Gastroesophageal sphincter (tissue), 4 donors: Measurements from ENCODE around the gene UCK1. TPM values are rescaled to one million over a fixed set of nuclear protein-coding genes. Genes with fewer than 3 reads are reported as not detected.

Source experiments
- ATAC-seq: fragments of 150-250 bp; one replicate; pipeline ENCODE4 v1.9.1; 2016; ENCODE audit warnings: mild to moderate bottlenecking, moderate library complexity
- H3K27ac ChIP-seq, 4 donors: fragments of 200-600 bp; sonication (generic) in 3 of 4; 1 replicate in 3 of 4; 2 replicates in 1 of 4; pipeline ENCODE4 v1.5.1; 2016 to 2019
- H3K27me3 ChIP-seq: fragments of 200-600 bp; sonication (generic); one replicate; pipeline ENCODE4 v1.5.1; 2019
- H3K36me3 ChIP-seq, 2 donors: fragments of 200-600 bp; sonication (generic); one replicate each; pipeline ENCODE4 v1.5.1; 2019; ENCODE audit warnings: control low read depth in 1 of 2
- H3K4me1 ChIP-seq, 3 donors: fragments of 200-600 bp; sonication (generic); 1 replicate in 2 of 3; 2 replicates in 1 of 3; pipeline ENCODE4 v1.5.1; 2016 to 2019; ENCODE audit warnings: control low read depth in 2 of 3
- H3K4me3 ChIP-seq, 2 donors: fragments of 200-600 bp; sonication (generic); one replicate each; pipeline ENCODE4 v1.5.1; 2019; ENCODE audit warnings: mild to moderate bottlenecking in 1 of 2, moderate library complexity in 1 of 2
- H3K9me3 ChIP-seq, 3 donors: fragments of 200-600 bp; sonication (generic); one replicate each; pipeline ENCODE4 v1.5.1; 2017 to 2019; ENCODE audit warnings: control low read depth in 2 of 3
- EP300 ChIP-seq: sonication (generic); formaldehyde crosslinking; IDR thresholded peaks from one replicate; pipeline ENCODE4 v1.6.1; 2017; ENCODE audit warnings: antibody characterized with exemption, mild to moderate bottlenecking
- POLR2A ChIP-seq, 2 donors: fragments of 450-650 bp; IDR thresholded peaks; one replicate each; pipeline ENCODE4 v1.6.1; 2017; ENCODE audit warnings: antibody characterized with exemption in 2 of 2, mild to moderate bottlenecking in 2 of 2, moderate library complexity in 1 of 2
- POLR2AphosphoS5 ChIP-seq: sonication (generic); formaldehyde crosslinking; IDR thresholded peaks from one replicate; pipeline ENCODE4 v1.6.1; 2017; ENCODE audit warnings: antibody characterized with exemption
- WGBS, 2 donors: methylation state at CpG; one replicate each; pipeline ENCODE4 v1.1.5; 2018; ENCODE audit warnings: low coverage in 1 of 2; 5-methylcytosine and 5-hydroxymethylcytosine counted together
- total RNA-seq, 4 donors: library from RNA; depleted of rRNA; stranded (reverse); fragments of >200 nt; gene quantifications; one replicate each; pipeline ENCODE4 v1.1.0, GENCODE V29; 2016
- TF ChIP-seq, protein P1 (sequence below), 4 experiments: fragments of 200-600 bp in 2 of 4; fragments of 450-650 bp in 2 of 4; sonication (generic) in 1 of 4; IDR thresholded peaks; one replicate each; pipeline ENCODE4 v1.5.1; 2017 to 2019; ENCODE audit warnings: antibody characterized with exemption in 4 of 4, mild to moderate bottlenecking in 2 of 4, moderate library complexity in 2 of 4

Gene UCK1
- total RNA-seq, 4 donors from 2014 or later, result 46.8 to 125 (median 51.4) TPM

- Histone ChIP-seq H3K4me1 (peaks cover 0 to 8% (median 0%) of the 10 kb centered on the region in 3 donors), H3K27ac (no peak overlapping the region), H3K36me3 (peaks cover 0 to 100% of the 10 kb centered on the region in 2 donors), H3K27me3 (no peaks in the 10 kb centered on the region), H3K4me3 (no peak overlapping the region), H3K9me3 (no peaks in the 10 kb centered on the region)
- no peak for TF ChIP-seq EP300
- TF ChIP-seq, protein P1, sequence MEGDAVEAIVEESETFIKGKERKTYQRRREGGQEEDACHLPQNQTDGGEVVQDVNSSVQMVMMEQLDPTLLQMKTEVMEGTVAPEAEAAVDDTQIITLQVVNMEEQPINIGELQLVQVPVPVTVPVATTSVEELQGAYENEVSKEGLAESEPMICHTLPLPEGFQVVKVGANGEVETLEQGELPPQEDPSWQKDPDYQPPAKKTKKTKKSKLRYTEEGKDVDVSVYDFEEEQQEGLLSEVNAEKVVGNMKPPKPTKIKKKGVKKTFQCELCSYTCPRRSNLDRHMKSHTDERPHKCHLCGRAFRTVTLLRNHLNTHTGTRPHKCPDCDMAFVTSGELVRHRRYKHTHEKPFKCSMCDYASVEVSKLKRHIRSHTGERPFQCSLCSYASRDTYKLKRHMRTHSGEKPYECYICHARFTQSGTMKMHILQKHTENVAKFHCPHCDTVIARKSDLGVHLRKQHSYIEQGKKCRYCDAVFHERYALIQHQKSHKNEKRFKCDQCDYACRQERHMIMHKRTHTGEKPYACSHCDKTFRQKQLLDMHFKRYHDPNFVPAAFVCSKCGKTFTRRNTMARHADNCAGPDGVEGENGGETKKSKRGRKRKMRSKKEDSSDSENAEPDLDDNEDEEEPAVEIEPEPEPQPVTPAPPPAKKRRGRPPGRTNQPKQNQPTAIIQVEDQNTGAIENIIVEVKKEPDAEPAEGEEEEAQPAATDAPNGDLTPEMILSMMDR (IDR thresholded peaks at IDR 0.05), result no peak
- TF ChIP-seq POLR2A (IDR thresholded peaks at IDR 0.05), result no peak
- no peak for TF ChIP-seq POLR2AphosphoS5
- 70 to 90% methylated on average over 2 of the region's 13 CpGs for WGBS, 2 donors
- no peak for ATAC-seq
Observed at GRCh38 chr9:131521822-131522221, 9.2 kb downstream of the UCK1 start.

DNA sequence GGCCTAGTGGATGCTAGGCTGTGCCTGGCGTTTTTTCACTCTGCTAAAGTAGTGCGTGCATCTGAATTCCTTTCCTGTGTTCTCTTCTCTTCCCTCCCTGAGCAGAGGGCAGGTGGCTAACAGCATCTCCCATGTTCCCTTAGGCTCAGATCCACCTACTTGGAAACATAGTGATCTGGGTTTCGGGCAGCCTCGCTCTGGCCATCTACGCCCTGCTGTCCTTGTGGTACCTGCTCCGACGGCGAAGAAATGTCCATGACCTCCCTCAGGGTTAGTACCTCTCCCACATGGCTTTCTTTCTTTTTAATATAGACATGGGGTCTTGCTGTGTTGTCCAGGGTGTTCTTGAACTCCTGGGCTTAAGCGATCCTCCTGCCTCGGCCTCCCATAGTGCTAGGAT is 9.9 kb downstream of the UCK1 start:
- Histone ChIP-seq H3K27ac (no peak overlapping the region), H3K36me3 (peaks cover 0 to 100% of the 10 kb centered on the region in 2 donors), H3K9me3 (no peaks in the 10 kb centered on the region), H3K27me3 (no peaks in the 10 kb centered on the region), H3K4me1 (peaks cover 0 to 8% (median 0%) of the 10 kb centered on the region in 3 donors), H3K4me3 (no peak overlapping the region)
- WGBS, 2 donors, result 50 to 90% methylated on average over 1 to 10 of the region's 10 CpGs
- TF ChIP-seq POLR2AphosphoS5, result no peak
- TF ChIP-seq, protein P1 (IDR thresholded peaks at IDR 0.05), result no peak
- TF ChIP-seq POLR2A (IDR thresholded peaks at IDR 0.05), result no peak
- no peak for TF ChIP-seq EP300
- no peak for ATAC-seq

DNA sequence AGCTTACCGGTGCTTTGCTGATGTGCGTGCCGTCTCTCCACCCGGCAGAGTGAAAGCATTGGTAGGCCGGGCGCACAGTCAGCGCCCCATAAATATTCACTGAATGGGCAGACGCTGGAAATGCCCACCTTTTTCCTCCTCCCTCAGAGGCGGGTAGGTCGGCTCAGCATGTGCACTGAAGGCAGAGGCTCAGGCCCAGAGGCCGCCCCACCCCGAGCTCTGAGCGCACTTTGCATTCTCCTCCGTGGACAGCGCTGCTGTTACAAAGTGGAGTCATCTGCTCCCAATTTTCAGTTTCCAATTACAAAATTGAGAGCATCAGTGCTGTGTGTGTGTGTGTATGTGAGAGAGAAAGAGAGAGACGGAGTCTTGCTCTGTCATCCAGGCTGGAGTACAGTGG is 10.6 kb downstream of the UCK1 start:
- no peak for ATAC-seq
- Histone ChIP-seq H3K4me3 (no peak overlapping the region), H3K9me3 (no peaks in the 10 kb centered on the region), H3K27me3 (no peaks in the 10 kb centered on the region), H3K36me3 (peaks cover 0 to 100% of the 10 kb centered on the region in 2 donors), H3K4me1 (peaks cover 0 to 8% (median 0%) of the 10 kb centered on the region in 3 donors), H3K27ac (no peak overlapping the region)
- TF ChIP-seq POLR2A (IDR thresholded peaks at IDR 0.05) (no peak), POLR2AphosphoS5 (no peak), EP300 (no peak)
- TF ChIP-seq, protein P1 (IDR thresholded peaks at IDR 0.05), result no peak
- WGBS, 2 donors, result 80 to 83% methylated on average over 5 to 10 of the region's 16 CpGs

GRCh38 chr9:131518553-131518952 is 12.5 kb downstream of the UCK1 start:
- TF ChIP-seq EP300 (no peak), POLR2AphosphoS5 (no peak), POLR2A (IDR thresholded peaks at IDR 0.05) (no peak)
- TF ChIP-seq, protein P1 (IDR thresholded peaks at IDR 0.05), result no peak
- H3K9me3 ChIP-seq, result no peaks in the 10 kb centered on the region

DNA sequence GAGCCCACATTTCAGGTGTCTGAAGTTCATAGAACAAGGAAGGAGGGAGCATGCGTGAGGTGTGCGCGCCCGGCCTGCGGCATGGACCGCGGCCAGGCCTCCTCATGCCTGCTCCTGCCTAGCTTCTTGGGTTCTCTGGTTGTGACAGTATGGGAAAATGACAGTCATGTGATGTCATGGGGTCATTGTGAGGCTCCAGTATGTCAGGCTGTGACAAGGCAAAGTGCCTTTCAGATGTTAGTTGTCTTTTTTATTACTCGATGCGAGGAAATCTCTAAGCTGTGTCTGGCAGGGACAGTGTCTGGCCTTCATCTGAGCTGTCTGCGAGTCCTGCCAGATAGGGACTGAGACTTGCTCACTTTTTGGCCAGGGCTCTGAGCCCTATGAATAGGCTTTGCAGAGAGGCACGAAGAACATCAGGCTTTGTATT is 13.3 kb downstream of the UCK1 start:
- no peak for TF ChIP-seq EP300
- TF ChIP-seq POLR2A (IDR thresholded peaks at IDR 0.05), result no peak
- TF ChIP-seq POLR2AphosphoS5, result no peak
- TF ChIP-seq, protein P1 (IDR thresholded peaks at IDR 0.05), result no peak
- Histone ChIP-seq H3K27ac (peak overlapping the region in 2 of 4 donors; percentile 24 to 30), H3K9me3 (no peaks in the 10 kb centered on the region), H3K4me1 (peaks cover 0 to 8% (median 0%) of the 10 kb centered on the region in 3 donors), H3K27me3 (no peaks in the 10 kb centered on the region), H3K36me3 (peaks cover 0 to 100% of the 10 kb centered on the region in 2 donors), H3K4me3 (no peak overlapping the region)
- no peak for ATAC-seq
- 58 to 91% methylated on average over 6 to 7 of the region's 11 CpGs for WGBS, 2 donors

More at GRCh38 chr9:131518553-131518952, 12.5 kb downstream of the UCK1 start:
- WGBS, 2 donors, result 87 to 97% methylated on average over 3 to 11 of the region's 20 CpGs
- Histone ChIP-seq H3K27ac (peak overlapping the region in 1 of 4 donors; percentile 11), H3K4me1 (peaks cover 0 to 8% (median 0%) of the 10 kb centered on the region in 3 donors), H3K4me3 (no peak overlapping the region), H3K36me3 (peaks cover 0 to 100% of the 10 kb centered on the region in 2 donors), H3K27me3 (no peaks in the 10 kb centered on the region)
- ATAC-seq, result no peak
